ENCODE results near the gene TPM4.

- TF ChIP-seq POLR2AphosphoS5 (IDR thresholded peaks at IDR 0.05): no peak
- TF ChIP-seq CTCF (IDR thresholded peaks at IDR 0.05): no peak
Measured at GRCh38 chr19:16034180-16034579, 42.1 kb upstream of the TPM4 start.
